Measurements from ENCODE around the gene GLOD4.
A peak's percentile ranks its signal among the peaks of the same experiment; 100 is the strongest.
"Not testable (repeated sequence)": the region's sequence is repeated elsewhere in the genome, so short reads cannot be mapped to it uniquely, and the experiment has no call there.

Gene GLOD4

GRCh38 chr17:789160-789840 lies 7.2 kb upstream of the GLOD4 start:
- DNase-seq, result no peak
- in situ Hi-C loops (cut with HindIII; ENCODE audit: low pct_ligation_motif_present, low pct_unique_long_range_greater_than_20kb, low sequenced_read_pairs), result loop anchor here (25.0 kb wide), 1 partner anchor 198 kb away; the partner anchor contains the start of genes NXN and TIMM22

- no peak for DNase-seq
- in situ Hi-C loops (cut with HindIII; ENCODE audit: low pct_ligation_motif_present, low pct_unique_long_range_greater_than_20kb, low sequenced_read_pairs), result loop anchor here (25.0 kb wide), 1 partner anchor 199 kb away; the partner anchor contains the start of genes NXN and TIMM22
Measured at GRCh38 chr17:788551-788950, 6.5 kb upstream of the GLOD4 start.

- DNase-seq, result no peak
- in situ Hi-C loops (cut with HindIII; ENCODE audit: low pct_ligation_motif_present, low pct_unique_long_range_greater_than_20kb, low sequenced_read_pairs), result loop anchor here (25.0 kb wide), 1 partner anchor 200 kb away; the partner anchor contains the start of genes NXN and TIMM22
Measured at GRCh38 chr17:787641-788221, 5.7 kb upstream of the GLOD4 start.

GRCh38 chr17:785901-786300 lies 3.8 kb upstream of the GLOD4 start:
- in situ Hi-C loops (cut with HindIII; ENCODE audit: low pct_ligation_motif_present, low pct_unique_long_range_greater_than_20kb, low sequenced_read_pairs), result loop anchor here (25.0 kb wide), 1 partner anchor 201 kb away; the partner anchor contains the start of genes NXN and TIMM22
- DNase-seq, result not testable (repeated sequence)

GRCh38 chr17:784143-784542 lies 2.1 kb upstream of the GLOD4 start:
- in situ Hi-C loops (cut with HindIII; ENCODE audit: low pct_ligation_motif_present, low pct_unique_long_range_greater_than_20kb, low sequenced_read_pairs), result loop anchor here (25.0 kb wide), 1 partner anchor 203 kb away; the partner anchor contains the start of genes NXN and TIMM22
- no peak for DNase-seq

GRCh38 chr17:778096-778495 lies 4.0 kb downstream of the GLOD4 start:
- in situ Hi-C loops (cut with HindIII; ENCODE audit: low pct_ligation_motif_present, low pct_unique_long_range_greater_than_20kb, low sequenced_read_pairs), result loop anchor here (25.0 kb wide), 1 partner anchor 209 kb away; the partner anchor contains the start of genes NXN and TIMM22
- no peak for DNase-seq

- in situ Hi-C loops (cut with HindIII; ENCODE audit: low pct_ligation_motif_present, low pct_unique_long_range_greater_than_20kb, low sequenced_read_pairs), result no loop called here
- no peak for DNase-seq
Measured at GRCh38 chr17:774313-774584, 7.8 kb downstream of the GLOD4 start.

- no peak for DNase-seq
- in situ Hi-C loops (cut with HindIII; ENCODE audit: low pct_ligation_motif_present, low pct_unique_long_range_greater_than_20kb, low sequenced_read_pairs), result no loop called here
Measured at GRCh38 chr17:773467-774312, 8.4 kb downstream of the GLOD4 start.

- in situ Hi-C loops (cut with HindIII; ENCODE audit: low pct_ligation_motif_present, low pct_unique_long_range_greater_than_20kb, low sequenced_read_pairs), result no loop called here
- no peak for DNase-seq
Measured at GRCh38 chr17:773016-773415, 9.1 kb downstream of the GLOD4 start.

- DNase-seq, result no peak
- in situ Hi-C loops (cut with HindIII; ENCODE audit: low pct_ligation_motif_present, low pct_unique_long_range_greater_than_20kb, low sequenced_read_pairs), result no loop called here
Measured at GRCh38 chr17:767076-767475, 15.0 kb downstream of the GLOD4 start.

- in situ Hi-C loops (cut with HindIII; ENCODE audit: low pct_ligation_motif_present, low pct_unique_long_range_greater_than_20kb, low sequenced_read_pairs), result no loop called here
Measured at GRCh38 chr17:760371-760770, 21.7 kb downstream of the GLOD4 start.

GRCh38 chr17:759964-760363 lies 22.1 kb downstream of the GLOD4 start:
- no peak for DNase-seq
- in situ Hi-C loops (cut with HindIII; ENCODE audit: low pct_ligation_motif_present, low pct_unique_long_range_greater_than_20kb, low sequenced_read_pairs), result no loop called here

More at GRCh38 chr17:760371-760770, 21.7 kb downstream of the GLOD4 start:
- DNase-seq, result no peak

GRCh38 chr17:756010-756567 lies 26.0 kb downstream of the GLOD4 start:
- DNase-seq; in situ Hi-C loops (cut with HindIII; ENCODE audit: low pct_ligation_motif_present, low pct_unique_long_range_greater_than_20kb, low sequenced_read_pairs): not testable (repeated sequence)

- DNase-seq; in situ Hi-C loops (cut with HindIII; ENCODE audit: low pct_ligation_motif_present, low pct_unique_long_range_greater_than_20kb, low sequenced_read_pairs): not testable (repeated sequence)
Measured at GRCh38 chr17:755319-755961, 26.6 kb downstream of the GLOD4 start.

- DNase-seq, result no peak
- in situ Hi-C loops (cut with HindIII; ENCODE audit: low pct_ligation_motif_present, low pct_unique_long_range_greater_than_20kb, low sequenced_read_pairs), result no loop called here
Measured at GRCh38 chr17:753418-753817, 28.7 kb downstream of the GLOD4 start.

- in situ Hi-C loops (cut with HindIII; ENCODE audit: low pct_ligation_motif_present, low pct_unique_long_range_greater_than_20kb, low sequenced_read_pairs), result no loop called here
Measured at GRCh38 chr17:752620-753219, 29.4 kb downstream of the GLOD4 start.

GRCh38 chr17:752002-752619 lies 30.0 kb downstream of the GLOD4 start, which contains the start of gene GEMIN4:
Gene GEMIN4 (minus strand): TSS chr17:752264. CDS start chr17:752142, 122 bp downstream.
- in situ Hi-C loops (cut with HindIII; ENCODE audit: low pct_ligation_motif_present, low pct_unique_long_range_greater_than_20kb, low sequenced_read_pairs), result no loop called here

More at GRCh38 chr17:752620-753219, 29.4 kb downstream of the GLOD4 start:
- DNase-seq, result peak; percentile 36

More at GRCh38 chr17:752002-752619, 30.0 kb downstream of the GLOD4 start, which contains the start of gene GEMIN4:
- peak; percentile 88 for DNase-seq

Data from ACHN (cell line).